Activated CD4-positive, alpha-beta T cell treated with anti-CD3 and anti-CD28 coated beads, Interleukin-2, amount 50 U/mL, for 4 hours (primary cell): Measurements from ENCODE around the gene LRRK1.
A peak's percentile ranks its signal among the peaks of the same experiment; 100 is the strongest.

Experiments used
- DNase-seq, 2 experiments: peaks; one replicate each; pipeline ENCODE4 v3.0.0-alpha.2; 2020

Gene LRRK1

DNA sequence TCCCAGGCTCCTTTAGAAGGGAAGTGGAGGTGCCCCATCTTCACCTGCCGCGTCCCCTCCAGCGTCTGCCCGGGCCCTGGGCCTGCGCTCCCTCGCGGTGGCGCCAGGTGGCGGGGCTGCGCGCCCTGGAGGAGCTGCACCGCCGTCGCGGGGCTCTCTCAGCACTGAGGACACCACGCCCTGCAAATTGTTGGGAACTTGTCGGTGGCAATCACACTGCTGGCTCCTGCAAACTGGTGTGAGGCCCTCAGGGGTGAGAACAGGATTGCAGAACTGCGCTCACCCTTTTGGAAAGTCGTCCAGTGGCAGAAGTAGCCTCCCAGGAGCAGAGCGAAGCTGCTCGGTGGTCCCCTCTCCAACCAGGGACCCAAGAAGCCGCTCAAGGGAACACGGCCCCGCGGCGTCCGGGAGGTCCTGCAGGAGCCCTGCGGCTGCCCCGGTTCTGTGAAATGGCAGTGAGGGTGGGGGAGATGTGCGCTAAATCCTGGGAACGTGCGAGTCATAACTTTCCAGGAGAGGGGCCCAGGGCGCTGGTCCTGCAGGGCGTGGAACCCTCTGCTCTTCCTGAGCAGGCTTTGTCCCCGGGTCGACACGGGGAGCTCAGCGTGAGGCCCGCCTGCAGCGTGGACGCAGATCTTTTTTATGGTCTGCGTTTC, 995 bp upstream of the LRRK1 start:
- peak; percentile 44 to 47 for DNase-seq

DNA sequence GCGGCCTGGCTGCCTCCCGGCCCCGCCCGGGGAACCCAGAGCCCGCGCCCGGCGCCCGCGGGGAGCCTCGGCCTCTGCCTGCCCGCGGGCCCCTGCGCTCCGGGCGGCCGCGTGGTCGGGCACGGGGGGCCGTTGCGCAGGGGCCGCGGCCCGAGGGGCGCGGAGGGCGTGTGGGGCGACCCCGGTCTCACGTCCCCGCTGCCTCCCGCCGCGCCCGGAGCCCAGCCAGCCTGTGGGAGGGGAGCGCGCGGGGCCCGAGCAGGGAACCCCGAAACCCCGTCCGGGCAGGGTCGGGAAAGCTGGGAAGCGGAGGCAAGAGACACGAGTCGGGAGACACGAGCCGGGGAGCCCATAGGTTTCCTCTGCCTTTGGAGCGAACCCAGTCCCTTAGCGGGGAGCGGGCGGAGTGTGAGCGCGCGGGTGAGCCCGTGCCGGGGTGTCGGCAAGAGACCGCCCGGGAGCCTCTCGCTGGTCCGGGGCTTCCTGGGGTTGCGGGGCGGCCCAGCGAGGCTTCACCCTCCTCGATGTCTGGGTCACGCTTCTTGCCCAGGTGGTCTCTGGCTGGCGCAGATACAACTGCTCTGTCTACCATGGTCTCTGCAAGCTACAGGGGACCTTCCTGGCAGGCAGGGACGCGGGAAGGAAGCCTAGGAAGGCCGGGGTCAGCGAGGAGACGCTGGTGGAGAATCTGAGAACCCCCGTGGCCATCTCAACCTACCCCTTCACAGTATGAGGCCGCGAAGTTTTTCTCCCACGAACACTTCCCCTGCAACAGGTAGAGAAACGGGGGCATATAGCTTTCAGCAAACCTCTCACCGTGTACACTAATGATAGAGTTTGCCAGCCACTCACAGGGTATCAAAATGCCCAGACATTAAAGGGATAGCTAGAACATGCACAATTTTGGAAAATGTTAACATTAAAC, 586 bp downstream of the LRRK1 start:
- no peak for DNase-seq

- no peak for DNase-seq
Observed at GRCh38 chr15:100920516-100921135, 1.5 kb downstream of the LRRK1 start.

DNA sequence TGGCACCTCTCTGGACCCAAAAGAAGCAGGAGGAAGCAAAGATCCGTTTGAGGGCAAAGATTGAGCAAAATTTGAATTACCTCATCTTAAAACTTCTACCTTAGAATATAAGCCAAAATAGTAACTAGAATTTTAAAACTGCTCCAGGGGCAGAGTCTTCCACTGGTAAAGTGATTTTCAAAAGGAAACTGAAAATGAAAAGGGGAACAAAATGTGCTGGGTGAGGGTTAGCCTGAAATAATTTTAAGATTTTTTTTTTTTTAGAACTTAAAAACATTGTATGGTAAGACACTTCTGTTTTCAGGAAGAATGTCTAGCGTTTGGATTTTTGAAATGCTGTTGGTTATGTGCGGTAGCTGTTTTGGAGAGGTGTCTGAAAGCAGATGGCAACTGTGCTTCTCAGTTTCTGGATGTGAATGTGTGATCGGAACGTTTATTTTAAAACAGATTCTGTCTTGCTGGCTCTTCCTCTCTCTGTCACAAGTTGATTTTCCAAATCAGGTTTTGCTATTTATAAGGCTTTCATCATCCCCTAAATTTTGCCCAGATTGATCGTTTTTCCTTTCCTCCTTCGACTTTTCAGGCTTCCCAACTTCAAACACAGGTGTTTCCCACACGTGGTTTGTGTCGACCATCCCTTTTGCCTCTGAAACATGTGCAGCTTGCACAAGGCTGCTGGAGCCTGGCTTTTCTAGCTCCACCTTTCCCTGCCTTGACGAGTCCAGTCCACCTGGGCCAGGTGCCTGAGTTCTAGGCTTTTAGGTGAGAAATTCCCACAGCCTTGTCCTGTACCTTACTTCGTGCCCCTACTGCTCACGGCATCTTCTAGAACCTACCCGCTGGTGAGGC, 3.3 kb downstream of the LRRK1 start:
- DNase-seq: no peak

DNA sequence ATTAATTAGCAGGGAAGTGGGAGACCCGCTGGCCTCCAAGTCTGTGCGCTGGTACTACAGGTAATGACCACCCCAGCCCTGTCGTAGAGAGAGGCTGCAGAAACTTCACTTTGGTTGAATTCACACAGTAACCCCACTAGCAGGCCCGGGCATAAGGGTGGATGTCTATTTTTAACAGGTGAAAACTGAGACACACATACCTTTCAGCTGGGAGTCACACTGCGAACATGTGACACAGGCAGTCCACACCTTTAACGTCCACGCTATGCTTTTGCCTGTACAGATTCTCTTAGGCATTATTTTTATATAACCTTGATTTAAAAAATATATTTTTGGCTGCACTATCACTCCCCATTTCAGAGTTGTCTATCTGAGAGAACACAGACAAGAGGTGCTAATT, 3.9 kb downstream of the LRRK1 start:
- DNase-seq: no peak

DNA sequence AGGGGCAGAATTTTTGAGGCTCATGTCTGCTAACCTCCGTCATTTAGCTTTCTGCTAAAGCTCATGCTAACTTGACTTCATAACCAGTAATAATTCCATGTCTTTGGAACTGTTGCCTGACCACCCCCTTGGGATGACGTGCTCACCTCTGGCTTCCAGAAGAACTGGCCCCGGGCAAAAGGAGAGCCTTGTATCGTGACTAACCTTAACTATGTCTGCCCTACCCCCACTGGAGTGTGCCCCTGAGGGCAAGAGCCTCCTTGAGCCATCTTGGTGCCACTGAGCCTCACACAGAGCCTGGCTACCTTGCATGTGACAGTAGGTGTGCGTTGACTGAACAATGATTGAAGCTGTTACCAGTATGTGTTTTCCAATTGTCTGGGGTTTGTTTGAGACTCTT, 4.7 kb downstream of the LRRK1 start:
- DNase-seq: no peak

DNA sequence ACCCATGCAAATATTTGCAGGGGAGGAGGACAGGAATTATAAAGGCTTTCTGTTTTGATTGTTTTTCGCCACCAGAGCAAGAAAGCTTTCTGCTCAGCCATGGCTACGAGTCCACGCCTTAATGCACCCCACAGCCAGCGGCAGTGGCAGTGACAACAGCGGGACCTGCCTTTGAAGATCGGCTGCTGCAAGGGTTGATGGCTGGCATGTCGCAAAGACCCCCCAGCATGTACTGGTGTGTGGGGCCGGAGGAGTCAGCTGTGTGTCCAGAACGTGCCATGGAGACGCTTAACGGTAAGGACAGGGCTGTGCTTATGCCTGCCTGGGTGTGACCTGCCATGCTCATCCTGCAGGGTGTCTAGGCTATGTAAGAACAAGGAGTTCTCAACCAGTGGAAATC, 5.3 kb downstream of the LRRK1 start:
- no peak for DNase-seq

DNA sequence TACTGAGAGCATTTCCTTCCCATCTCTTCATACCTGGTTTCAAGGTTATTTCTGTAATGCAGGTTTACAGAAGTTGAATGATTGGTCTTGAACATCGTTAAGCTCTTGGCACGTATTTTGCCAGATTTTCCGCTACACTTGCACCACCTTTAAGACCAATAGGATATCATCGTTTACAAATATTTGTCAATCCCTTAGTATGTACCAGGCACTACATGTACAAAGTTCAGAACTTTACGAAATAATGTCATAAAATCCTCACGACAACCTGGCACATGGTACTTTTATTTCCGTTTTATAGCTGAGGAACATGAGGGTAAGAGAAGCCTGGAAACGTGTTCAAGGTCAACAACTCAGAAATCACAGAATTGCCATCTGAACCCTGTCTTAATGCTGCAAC, 6.3 kb downstream of the LRRK1 start:
- DNase-seq: no peak

GRCh38 chr15:100926258-100926657, 7.1 kb downstream of the LRRK1 start:
- no peak for DNase-seq

- no peak for DNase-seq
Observed at GRCh38 chr15:100926971-100927756, 8.0 kb downstream of the LRRK1 start.

GRCh38 chr15:100928632-100929280, 9.6 kb downstream of the LRRK1 start:
- DNase-seq: no peak

DNA sequence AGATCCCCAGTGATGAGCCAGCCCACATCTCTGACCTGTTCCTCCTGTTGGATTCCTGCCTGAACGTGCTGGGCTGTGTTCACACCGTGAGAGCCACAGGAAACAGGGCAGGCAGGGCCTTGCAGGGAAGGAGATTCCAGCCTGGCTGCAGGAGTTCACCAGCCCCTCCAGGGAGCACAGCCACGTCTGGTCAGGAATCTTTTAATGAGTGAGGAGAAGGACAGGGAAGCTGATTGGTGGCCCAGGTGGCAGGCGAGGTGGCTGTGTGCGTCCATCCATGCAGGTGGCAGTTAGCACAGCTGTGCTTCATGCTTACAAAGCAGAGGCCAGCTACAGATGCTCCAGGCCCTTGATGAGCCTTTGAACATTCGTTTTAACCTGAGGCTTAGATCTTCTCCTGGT, 10.5 kb downstream of the LRRK1 start:
- DNase-seq: no peak

- no peak for DNase-seq
Observed at GRCh38 chr15:100930306-100930848, 11.2 kb downstream of the LRRK1 start.

DNA sequence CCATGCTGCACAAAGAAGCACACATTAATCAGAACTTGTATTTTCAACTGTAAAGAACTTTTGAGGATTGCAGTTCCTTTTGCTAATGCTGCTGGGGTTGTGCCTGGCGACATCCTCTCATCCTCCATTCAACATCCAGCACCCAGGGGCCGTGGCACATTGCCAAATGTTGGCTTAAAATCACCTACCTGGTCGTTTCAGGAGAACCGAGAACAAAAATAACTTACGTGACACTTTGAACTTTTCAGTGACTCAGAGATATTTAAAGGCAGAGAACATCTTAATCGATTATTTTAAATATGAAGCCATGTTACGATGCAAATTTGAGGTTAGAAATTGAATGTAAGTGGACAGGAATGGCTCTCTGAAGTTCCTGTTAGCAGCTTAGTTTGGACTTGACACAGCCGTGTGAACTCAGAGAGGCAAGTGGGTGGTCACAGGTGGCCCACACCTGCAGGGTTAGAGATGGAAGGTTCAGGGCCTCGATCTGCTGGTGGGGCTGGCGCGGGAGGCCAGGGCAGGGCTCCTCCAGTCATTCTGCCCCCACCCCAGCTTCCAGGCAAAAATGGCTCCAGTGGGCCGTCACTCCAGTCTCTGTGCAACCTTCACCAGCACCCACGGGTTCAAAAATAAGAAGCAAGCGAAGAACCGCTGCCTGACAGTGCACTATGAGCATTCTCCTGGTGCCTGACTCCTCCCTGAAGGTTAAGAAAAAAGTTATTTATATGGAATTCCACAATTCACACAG, 12.2 kb downstream of the LRRK1 start:
- no peak for DNase-seq

DNA sequence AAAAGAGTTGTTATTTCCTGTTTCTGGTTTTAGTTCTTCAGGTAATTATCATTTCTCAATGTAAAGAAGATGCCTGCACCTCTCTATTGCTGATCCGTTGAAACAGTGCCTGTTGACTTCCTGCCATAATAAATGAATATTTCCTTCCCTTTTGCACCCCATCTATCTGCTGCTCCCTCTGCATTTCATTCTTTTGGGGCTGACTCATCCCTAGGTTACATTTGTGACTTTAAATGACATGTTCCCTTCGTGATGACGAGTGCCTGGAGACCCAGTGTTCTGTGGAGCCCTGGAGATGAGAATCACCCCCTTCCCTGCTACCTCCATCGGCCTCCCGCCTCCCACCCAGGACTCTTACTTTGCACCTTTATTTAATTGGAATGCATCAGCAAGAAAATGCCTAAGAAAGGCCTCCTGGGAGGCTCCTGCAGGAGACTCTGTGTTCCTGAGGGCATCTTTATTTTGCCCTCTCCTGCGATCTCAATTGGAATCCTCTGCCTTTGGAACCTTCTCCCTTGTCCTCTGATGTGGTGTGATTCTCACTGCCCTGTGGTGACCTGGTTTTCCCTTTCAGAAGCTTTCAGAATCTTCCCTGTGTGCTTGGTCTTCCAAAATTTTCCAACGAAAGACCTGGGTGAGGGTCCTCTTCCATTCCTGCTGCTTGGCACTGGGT, 13.7 kb downstream of the LRRK1 start:
- DNase-seq: no peak

DNA sequence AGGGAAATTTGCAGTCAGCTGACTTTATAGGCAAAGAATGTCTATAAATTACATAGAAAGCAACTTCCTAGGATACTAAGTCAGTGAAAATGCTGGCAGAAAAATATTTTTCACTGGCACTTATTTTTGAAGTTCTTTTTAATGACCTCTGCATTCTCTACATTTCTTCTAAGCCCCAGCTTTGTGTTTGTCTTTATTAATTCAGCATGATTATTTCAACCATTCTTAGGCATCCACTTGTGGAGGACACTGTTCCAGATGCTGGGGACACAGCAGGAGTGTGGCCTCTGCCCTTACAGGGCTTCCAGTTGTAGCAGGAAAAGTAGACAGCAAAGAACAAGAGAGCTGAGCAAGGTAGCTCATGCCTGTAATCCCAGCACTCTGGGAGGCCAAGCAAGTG, 15.0 kb downstream of the LRRK1 start:
- no peak for DNase-seq

- no peak for DNase-seq
Observed at GRCh38 chr15:100934726-100935125, 15.6 kb downstream of the LRRK1 start.

GRCh38 chr15:100937171-100937570, 18.0 kb downstream of the LRRK1 start:
- DNase-seq: no peak

DNA sequence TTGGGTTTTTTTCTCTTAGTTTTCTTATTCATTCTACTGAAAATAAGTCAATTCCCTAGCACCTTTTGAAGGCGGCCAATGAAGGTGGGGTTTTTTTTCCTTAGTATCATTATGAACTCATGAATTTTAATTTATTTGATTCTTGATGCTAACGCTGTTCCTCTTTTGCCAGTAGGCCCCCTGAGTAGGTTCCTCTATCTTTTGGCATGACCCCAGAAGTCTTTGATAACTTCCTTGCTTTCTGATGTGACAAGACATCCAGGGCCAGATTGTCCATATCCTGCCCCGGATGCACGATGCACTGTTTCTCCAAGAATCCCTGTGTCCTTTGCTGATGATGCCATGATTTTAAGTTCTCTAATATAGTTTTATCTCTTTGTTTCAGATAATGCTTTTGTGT, 20.6 kb downstream of the LRRK1 start:
- no peak for DNase-seq
